GM18873 (cell line): Measurements from ENCODE around the gene THYN1.

Source experiments
- ATAC-seq: cut with Tn5 transposase; IDR thresholded peaks from one replicate; pipeline ENCODE4 v1.9.1; 2021; ENCODE audit warnings: mild to moderate bottlenecking, moderate library complexity, moderate number of reproducible peaks; ENCODE audit not compliant: unreplicated experiment, low FRiP score

The THYN1 gene

DNA sequence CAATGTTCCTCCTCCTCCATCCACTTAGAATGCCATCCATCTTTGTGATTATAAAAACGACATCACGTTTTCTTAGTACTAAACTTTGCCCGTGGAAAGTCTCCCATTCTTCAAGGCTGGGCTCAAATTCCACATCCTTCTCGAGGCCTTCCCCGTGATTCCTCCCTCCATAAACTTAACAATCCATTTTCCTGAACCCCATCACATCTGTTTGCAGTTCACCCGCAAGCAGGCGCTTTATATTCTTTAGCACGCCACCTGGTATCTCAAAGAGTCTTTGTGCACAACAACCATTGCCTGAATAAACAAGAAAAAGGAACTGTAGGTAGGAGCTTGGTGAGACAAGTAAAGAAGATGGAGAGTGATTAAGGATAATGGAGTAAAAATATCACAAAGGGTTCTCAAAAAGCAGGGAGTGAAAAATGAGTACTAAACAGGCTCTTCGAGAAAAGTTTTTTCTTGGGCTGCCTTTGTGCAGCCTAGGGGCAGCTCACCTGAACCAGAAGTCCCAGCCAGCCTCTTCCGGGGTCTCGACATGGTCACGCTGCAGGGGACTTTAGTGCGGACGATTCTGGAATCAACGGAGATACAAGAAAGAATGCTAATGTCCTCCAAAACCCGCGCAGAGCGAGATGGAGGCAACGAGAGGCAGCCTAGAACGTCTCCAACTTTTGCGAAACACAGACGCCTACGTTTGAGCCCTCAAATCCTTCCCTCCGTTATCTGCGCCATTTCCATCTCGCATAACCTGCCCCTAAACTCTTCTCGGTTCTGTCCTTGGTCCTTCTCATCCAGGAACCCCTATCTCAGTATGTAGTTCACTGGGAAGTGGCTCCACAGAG lies 585 bp downstream of the THYN1 start:
- ATAC-seq, result peak; percentile 26

DNA sequence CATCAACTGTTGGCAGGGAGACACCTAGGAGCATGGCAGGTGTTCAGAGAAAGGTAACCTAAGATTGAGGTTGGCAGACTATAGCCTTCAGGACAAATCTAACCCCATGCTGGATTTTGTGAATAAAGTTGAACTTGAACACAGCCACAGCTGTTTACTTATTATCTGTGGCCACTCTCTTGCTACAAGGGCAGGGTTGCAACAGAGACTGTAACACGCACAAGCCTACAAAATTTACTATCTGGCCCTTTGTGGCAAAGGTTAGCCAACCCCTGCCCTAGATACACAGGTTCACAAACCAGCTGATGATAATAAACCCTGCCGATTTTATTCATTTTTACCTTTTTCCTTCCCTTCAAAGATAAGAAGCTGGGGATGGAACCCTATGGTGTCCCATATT lies 2.5 kb downstream of the THYN1 start:
- ATAC-seq, result no peak

DNA sequence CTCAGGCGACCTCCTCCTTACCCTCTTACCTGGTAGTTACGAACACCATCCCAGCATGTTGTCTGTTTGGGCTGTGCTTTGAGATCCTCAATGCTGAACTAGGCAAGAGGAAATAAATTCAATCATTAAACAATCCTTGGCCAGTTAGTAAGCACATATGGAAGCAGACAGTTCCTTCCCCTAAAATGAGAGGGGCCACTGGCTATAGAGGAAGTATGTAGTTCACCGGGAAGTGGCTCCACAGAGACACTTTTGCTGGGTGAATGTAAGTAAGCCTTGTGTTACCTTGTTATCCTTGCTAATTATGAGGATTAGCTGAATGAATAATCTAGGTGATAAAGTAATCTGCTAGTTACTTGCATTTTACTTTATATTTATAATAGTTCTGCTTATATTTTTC lies 2.9 kb downstream of the THYN1 start:
- ATAC-seq, result no peak

DNA sequence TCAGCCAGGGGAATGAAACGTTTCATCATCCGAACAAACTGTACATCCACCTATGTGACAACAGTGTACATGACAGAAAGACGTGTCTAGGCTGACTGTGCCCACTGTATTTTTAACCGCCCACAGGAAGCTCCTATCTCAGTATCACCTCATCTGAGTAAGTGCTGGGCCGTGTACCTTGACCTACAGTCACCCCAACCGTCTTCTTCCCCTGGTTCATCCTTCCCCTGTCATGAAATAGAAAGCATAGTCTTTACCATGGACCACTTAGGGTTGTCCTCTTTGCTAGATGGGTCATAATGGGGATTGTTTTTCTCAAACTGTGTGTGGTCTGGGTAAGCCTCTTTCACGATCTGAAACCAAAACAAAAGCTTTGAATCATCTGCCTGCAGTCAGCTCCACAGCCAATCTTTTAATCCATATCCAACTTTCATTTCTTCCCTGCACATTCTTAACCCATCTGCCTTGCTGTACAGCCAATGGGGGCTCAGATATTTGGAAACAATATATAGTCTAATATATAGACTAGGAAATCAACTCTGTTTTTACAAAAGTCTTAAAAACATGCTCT lies 4.2 kb downstream of the THYN1 start:
- no peak for ATAC-seq

DNA sequence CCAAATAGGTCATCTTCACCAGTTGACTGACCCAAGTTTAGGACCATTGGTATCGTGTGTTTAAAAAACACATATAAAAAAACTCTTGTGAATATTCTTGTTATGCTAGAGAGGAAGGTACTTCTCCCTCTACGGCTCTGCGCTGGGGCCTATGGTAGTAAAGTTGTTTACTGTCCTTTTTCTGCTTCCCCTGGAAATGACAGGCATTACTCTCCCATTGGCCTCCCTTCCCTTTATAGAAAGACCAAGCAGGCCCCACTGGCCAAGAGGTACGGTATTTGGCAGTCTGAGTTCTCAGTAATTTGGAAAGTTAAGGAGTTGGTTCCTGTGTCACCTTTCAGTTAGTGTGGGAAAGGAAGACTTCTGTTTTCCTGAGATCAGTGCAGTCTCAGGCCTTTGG lies 6.5 kb downstream of the THYN1 start:
- no peak for ATAC-seq

DNA sequence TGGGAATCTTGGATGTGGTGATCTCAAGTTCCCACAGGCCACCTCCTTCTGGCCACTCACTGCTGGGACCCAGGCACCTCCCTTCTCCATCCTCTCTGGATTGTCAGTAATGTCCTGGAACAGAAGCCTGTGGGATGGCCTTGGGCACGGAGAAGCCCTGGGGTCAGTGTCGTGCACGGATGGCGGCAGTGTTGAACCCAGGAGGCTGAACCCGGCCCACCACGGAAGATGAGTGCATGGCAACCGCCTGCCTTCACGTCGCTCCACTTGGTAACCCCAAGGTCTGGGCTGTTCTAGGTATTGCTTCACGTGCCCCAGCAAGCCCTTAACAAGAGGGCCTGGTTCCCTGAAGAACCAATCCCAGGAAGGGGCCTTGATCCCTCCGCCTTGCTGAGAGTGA lies 7.1 kb downstream of the THYN1 start:
- ATAC-seq, result no peak

DNA sequence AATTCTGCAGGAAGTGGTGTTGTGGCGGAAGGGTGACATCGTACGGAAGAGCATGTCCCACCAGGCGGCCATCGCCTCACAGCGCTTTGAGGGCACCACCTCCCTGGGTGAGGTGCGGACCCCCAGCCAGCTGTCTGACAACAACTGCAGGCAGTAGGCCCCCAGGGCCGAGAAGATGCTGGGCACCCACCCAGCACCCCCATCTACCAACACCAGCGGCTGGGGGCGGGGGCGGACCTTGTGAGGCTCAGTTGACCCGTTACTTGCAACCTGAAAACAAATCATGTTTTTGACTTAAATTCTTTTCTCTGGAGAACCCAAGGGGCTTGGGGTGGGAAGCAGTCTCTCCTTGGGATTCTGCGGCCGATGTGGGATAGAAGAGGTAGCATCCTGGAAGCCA lies 7.7 kb downstream of the THYN1 start:
- no peak for ATAC-seq

DNA sequence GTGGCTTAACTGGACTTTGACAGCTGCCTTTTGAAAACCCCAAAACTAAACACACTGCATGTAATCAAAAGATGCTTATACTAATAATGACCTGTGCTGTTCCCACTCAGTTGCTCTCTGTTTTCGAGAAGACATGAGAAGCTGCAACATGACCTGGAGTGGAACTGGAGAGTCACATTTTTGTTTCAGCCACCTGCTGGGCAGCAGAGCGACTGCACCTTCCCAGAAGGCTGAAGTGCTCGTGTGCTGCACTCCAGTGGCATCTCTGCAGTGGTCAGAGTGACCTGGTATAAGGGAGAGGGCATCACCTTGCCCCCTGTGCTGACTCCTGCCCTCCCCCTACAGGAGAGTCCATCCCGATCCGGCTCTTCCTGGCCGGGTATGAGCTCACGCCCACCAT lies 8.6 kb downstream of the THYN1 start:
- ATAC-seq, result no peak

DNA sequence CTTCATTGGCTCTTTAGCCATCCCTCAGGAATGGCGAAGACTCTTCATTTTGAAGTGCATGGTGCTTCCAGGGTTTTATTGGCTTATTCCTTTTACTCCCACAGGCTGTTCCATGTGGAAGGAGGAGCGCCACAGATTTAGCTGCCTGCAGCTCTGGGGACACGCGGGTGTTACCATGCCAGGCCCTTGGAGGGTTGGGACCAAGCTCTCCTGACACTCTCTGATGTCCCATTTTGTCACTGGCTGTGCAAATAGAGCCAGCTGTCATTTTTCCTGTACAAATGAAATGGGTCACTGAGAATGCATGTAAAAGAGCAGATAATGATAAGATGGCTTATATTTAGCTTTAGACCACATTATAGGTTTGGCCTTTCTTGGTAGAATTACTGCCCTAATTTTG lies 9.2 kb downstream of the THYN1 start:
- ATAC-seq, result no peak

DNA sequence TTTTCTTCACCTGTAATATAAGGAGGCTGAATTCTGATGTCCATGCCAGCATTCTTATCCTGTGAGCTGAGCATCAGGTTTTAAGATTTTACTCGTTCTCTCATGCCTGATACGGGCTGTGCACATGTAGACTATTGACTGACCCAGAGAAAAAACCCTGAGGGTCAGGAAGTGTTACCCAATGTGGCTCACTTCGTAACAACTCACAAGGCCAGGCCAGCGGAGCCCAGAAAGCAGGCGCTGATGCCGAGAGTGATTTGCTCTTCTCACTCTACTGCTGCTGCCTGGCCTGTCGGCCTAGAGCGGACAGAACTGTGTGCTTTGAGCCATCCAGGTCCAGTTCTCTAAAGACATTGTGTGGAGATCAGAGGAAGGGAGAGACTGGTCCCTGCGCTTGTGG lies 10.8 kb downstream of the THYN1 start:
- ATAC-seq, result no peak

DNA sequence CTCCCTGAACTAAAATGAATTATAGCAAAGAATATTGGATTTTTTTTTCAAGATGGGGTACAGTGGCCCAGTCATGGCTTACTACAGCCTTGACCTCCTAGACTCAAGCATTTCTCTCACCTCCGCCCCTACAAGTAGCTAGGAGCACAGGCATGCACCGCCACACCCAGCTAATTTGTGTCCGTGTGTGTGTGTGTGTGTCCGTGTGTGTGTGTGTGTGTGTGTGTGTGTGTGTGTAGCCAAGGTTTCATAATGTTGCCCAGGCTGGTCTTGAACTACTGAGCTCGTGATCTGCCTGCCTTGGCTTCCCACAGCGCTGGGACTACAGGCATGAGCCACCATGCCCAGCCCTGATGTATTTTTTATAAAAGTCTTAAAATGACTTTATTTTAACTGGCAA lies 12.6 kb downstream of the THYN1 start:
- ATAC-seq, result no peak

DNA sequence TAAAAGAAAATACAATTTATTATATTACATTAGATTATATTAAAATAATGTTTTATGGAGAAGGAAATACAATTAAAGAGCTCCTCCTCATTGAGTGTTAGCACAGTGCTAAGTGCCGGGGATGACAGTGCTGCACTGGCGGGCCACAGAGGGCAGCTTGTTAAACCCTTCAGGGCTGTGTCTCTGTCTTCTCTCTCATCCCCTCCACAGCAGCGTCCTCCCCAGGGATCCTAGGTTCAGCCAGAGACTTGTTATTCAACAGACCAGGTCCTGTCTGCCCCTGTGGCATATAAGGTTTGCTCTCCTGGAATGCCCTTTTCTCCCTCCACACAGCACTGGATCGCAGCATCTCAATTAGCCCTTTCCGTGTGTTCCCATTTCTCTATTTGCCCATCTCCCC lies 14.2 kb downstream of the THYN1 start:
- ATAC-seq, result no peak

DNA sequence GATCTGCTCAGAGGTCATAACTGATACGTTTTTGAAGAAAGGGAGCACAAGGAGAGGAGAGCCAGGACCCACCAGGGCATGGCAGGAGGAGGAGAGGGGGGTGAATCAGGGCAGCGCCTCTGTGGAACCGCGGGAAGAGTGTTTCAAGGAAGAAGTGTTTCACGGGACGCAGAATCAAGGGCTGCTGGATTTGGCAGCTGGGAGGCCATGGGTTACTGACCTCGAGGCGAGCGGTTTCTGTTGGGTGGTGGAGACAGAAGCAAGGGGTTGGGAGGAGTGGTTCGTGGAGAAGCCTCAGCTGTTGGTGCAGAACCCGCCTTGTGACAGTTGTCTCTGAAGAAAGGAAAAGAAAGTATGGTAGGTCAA lies 15.6 kb downstream of the THYN1 start:
- no peak for ATAC-seq

DNA sequence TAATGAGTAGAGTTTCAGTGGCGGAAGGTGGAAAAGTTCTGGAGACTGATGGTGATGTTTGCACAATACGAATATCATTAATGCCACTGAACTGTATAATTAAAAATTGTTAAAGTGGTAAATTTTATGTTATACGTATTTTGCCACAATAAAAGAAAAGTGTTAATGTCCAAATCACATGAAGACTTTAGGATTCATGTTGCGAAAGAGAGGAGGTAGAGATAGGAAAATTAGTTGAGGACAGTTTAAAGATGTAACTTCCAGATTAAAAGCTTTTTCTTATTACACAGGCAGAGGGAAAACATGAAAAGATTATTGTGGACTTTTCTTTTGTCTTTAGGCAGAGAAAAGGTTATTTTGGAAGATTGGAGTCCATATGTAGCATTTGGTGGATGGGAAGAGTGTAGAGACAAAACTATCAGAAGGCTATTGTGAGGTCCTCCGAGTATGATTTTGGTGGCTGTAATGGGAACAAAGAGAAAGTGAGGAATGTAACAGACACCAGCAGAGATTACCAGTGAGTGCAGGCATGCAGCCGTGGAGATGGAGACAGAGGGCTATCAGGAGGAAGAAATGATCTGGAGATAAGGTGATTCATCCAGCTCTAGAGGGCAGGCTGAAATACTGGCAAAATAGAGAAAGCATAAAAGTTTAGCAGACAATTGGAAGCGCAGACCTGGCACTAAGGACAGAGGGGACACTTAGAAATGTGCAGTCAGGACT lies 16.2 kb downstream of the THYN1 start:
- no peak for ATAC-seq

DNA sequence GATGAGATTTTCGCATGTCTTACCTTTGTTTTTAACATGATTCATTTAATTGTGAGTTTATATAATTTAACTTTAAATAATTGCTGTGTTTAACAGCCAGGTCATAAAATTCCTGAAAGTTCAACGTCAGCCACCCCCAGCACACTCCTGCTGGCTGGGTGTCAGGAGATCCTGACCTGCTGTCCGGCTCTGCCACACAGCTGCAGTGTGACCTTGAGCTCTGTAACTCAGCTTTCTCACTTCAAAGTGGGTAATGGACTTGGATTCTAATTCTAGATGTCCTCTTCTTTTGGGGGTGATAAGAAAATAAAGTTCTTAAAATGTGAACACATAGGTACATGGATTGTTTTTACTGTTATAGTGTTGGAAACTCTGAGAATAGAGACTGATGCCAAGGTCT lies 17.8 kb downstream of the THYN1 start:
- no peak for ATAC-seq

DNA sequence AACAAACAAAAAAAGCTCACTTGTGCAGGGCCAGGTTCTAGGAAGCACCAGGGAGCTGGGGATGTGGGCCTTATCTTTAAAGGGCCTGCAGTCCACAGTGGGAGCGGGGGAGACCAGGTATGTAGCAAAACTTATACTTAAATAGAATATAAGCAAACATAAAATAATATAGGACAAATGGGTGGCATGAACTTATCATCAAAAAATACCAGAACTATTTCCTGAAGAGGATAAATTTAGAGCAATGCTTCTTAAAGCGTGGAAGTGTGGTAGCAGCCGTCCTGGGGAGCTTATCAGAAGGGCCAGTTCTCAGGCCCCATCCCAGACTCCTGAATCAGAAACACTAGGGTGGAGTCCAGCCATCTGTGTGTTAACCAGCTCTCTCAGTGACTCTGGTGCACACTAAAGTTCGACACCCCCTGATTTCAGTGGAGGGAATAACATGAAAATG lies 19.4 kb downstream of the THYN1 start:
- ATAC-seq, result no peak

DNA sequence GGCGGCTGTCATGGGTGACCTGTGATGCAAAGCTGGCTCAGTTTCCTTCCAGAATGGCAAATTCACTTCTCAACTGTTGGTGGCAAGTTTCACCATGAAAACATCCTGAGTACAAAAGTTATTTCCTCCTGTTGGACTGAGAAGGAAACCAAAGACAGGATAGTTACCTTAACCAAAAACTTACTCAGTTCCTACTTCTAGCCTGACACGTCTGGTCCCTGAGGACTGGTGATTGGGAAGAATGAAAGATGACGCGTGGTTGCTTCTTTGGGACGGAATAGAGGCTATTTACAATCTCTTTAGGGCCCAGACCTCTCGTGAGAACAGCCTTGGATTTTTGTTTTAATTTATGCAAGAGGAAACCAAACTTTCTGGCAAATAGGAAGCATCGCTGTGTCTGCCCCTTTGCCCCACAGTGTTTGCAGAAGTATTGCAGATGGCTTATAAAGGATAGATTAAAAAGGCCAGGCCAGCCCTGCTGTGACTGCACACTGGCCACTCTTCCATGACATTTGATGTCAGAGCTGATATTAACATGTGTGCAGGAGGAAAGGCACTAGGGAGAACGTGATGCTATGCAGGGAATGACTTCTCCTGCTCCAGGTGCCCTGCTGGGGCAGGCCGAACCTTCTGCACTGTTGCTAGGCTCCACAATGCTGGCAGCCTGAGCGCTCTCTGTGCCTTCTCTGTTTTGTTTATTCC lies 21.0 kb downstream of the THYN1 start:
- no peak for ATAC-seq

DNA sequence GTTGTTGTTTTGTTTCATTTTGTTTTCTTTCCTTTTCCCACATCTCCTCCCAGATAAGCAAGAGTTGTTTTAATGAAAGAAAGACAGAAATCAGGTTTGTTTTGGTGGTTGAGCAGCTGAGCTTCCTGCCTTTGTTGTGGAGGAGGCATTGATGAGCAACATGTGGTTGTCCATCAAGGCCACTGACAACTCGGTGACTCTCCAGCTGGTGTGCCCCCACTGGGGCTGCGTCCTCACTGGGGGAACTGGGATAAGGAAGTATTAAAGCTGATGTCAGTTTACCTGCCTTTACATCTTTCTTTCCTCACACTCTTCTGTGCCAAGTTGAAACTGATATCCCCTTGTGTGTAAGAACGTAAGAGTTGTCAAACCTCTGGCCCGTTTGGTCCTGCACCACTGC lies 22.8 kb downstream of the THYN1 start:
- no peak for ATAC-seq

DNA sequence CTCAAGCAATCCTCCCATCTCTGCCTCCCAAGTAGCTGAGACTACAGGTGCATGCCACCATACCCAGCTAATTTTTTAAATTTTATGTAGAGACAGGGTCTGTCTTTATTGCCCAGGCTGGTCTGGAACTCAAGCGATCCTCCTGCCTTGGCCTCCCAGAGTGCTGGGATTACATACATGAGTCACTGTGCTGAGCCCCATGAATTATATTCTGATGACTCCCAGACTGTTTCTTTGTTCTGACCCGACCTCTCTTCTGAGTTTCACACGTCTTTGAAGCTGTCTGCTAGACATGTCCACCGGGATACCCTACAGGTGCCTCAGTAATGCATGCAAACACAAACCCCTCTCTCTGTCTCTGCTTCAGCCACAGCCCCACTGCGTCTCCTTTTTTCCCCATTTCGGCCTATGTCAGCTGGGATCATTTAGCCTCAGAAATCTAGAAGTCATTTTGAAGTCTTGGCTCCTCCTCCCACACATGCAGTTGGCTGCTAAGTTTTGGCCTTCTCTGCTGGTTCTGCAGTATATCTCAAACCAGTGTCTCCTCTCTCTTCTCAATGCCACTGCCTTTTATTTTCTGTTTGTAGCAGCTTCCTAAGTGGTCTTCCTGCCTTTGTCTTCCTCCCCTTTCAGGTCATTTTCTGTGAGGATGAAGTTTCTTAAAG lies 23.9 kb downstream of the THYN1 start:
- ATAC-seq, result no peak

DNA sequence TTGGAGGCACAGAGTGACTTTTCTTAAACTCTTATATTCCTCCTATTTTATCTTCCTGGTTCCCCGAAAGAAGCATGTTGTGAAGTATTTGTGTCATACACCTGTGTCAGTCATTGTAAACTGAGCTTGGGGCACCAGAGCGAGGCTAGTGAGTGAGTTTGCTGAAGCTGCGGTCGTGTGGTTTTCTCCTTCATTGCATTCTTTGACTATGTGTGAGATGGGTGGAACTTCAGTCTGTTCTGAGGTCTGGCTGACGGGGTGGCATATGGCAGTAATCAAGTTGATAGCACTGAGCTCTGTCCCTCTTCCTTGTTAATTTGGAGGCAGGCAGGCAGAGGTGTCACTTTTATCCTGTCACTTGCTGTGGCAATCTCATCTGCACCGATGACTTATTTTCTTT lies 24.5 kb downstream of the THYN1 start:
- peak; percentile 46 for ATAC-seq
